ENCODE results near the gene SPACA5B. TPM values are rescaled to one million over a fixed set of nuclear protein-coding genes. Genes with fewer than 3 reads are reported as not detected.
"Not testable (repeated sequence)": the region's sequence is repeated elsewhere in the genome, so short reads cannot be mapped to it uniquely, and the experiment has no call there.

SPACA5B gene
- total RNA-seq: not detected in 2 replicates

- not testable (repeated sequence) for DNase-seq
Measured at GRCh38 chrX:48130326-48130725, at the start of gene SPACA5B. Gene SPACA5B, plus strand, starts transcription at chrX:48130626. Its CDS starts 62 bp downstream, at chrX:48130688.

GRCh38 chrX:48083212-48083611 is 47.2 kb upstream of the SPACA5B start:
- peak; percentile 65 for DNase-seq

GRCh38 chrX:48083706-48084105 is 46.7 kb upstream of the SPACA5B start:
- DNase-seq: no peak

- DNase-seq: no peak
Measured at GRCh38 chrX:48086082-48086481, 44.3 kb upstream of the SPACA5B start.

- DNase-seq: no peak
Measured at GRCh38 chrX:48090123-48090522, 40.3 kb upstream of the SPACA5B start.

GRCh38 chrX:48092558-48092957 is 37.9 kb upstream of the SPACA5B start:
- DNase-seq: not testable (repeated sequence)

GRCh38 chrX:48101443-48101842 is 29.0 kb upstream of the SPACA5B start:
- no peak for DNase-seq

GRCh38 chrX:48102874-48103374 is 27.5 kb upstream of the SPACA5B start:
- no peak for DNase-seq

- DNase-seq: no peak
Measured at GRCh38 chrX:48107717-48108116, 22.7 kb upstream of the SPACA5B start.

GRCh38 chrX:48125286-48125685 is 5.1 kb upstream of the SPACA5B start:
- not testable (repeated sequence) for DNase-seq

- not testable (repeated sequence) for DNase-seq
Measured at GRCh38 chrX:48132308-48132844, 1.9 kb downstream of the SPACA5B start.

GRCh38 chrX:48139076-48139475 is 8.7 kb downstream of the SPACA5B start:
- not testable (repeated sequence) for DNase-seq

- DNase-seq: not testable (repeated sequence)
Measured at GRCh38 chrX:48141810-48142508, 11.5 kb downstream of the SPACA5B start.

GRCh38 chrX:48142697-48143096 is 12.3 kb downstream of the SPACA5B start:
- peak; percentile 42 for DNase-seq

GRCh38 chrX:48153769-48154168 is 23.3 kb downstream of the SPACA5B start:
- no peak for DNase-seq

GRCh38 chrX:48154796-48155195 is 24.4 kb downstream of the SPACA5B start:
- no peak for DNase-seq

GRCh38 chrX:48156014-48156413 is 25.6 kb downstream of the SPACA5B start:
- no peak for DNase-seq

GRCh38 chrX:48165241-48165640 is 34.8 kb downstream of the SPACA5B start:
- DNase-seq: no peak

GRCh38 chrX:48166322-48166721 is 35.9 kb downstream of the SPACA5B start:
- not testable (repeated sequence) for DNase-seq

- no peak for DNase-seq
Measured at GRCh38 chrX:48179691-48180090, 49.3 kb downstream of the SPACA5B start.

GRCh38 chrX:48180811-48181210 is 50.4 kb downstream of the SPACA5B start:
- DNase-seq: no peak

GRCh38 chrX:48181882-48182281 is 51.5 kb downstream of the SPACA5B start:
- DNase-seq: not testable (repeated sequence)
